Glomerular visceral epithelial cell (primary cell): ENCODE measurements around the gene SAMD5.

Experiments
- DNase-seq: peaks from one replicate; pipeline ENCODE4 v3.0.0-alpha.2; 2016; ENCODE audit errors: extremely low spot score

Gene SAMD5

DNA sequence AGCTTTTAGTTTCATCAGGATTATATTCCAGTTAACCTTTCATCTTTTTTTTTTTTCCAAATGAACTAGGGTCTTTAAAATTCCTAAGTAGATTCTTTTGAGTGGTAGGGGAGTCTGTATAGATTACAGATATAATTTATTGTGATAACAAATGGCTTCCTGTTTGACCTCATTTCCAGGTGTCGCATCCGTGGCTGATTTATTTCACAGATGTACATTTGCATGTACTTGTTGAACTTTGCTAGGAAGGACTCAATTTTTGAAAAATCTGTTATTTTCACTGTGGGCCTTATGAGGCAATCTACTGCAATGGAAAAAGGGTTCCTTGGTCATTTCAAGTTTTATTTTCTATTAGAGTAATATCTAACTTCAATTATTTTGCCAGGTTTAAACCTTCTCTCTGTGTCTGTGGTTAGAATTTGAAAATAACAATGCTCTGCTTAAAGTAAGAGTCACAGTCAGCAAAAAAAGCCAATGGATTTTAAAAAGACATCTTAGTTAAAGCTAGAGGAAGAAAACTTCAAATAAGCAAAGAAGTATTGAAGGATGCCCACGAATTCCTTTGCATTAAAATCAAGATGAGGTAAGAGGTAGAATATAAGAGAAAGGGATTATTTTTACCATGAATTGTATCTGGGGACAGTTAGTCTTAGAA, 57.9 kb downstream of the SAMD5 start:
- no peak for DNase-seq

DNA sequence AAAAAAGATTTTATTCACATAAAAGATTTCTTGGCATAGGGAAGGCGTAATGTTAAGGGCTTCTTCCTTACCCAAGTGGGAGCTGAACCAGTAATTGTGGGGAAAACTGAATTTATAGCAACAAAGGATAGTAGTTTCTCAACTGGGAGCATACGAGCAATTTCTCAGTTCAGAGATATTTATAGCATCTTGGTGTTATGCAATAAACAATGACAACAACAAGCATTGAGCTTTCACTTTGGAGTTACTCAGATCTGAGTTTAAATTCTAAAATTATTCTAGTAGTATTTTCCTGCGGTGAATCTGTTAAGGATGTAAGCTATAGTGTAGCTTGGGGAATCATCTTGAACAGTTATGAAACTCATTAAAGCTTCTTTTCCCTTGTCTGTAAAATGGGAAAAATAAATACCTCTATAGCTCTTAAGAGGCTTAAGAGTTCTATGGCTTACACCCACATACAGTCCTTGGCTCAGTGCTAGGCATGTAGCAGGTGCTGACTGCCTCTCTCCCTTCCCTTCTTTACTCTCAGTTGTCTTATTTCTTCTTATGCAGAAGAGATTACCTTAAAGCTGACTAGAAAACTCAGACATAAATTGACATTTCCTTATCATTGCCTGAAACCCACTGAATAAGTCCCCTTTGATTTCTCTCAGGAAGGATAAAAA, 58.8 kb downstream of the SAMD5 start:
- DNase-seq = no peak

DNA sequence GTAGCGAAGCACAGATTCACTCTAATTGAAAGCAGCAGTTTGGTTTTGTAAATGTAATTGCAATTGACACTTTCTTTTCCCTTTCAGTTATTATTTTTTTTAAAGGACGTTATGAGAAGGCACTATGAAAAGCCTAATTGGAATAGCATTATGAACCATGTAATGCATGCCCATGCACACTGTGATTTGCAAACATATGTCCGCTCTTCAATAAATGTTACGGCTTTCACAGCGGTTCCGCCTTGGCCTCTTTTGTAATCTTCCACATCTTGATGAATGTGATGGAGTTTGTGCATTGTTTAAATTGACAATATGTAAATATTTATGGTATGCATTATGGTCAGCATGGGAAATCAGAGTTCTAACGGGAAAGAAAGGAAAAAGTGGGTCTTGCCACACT, 61.3 kb downstream of the SAMD5 start:
- DNase-seq = no peak

DNA sequence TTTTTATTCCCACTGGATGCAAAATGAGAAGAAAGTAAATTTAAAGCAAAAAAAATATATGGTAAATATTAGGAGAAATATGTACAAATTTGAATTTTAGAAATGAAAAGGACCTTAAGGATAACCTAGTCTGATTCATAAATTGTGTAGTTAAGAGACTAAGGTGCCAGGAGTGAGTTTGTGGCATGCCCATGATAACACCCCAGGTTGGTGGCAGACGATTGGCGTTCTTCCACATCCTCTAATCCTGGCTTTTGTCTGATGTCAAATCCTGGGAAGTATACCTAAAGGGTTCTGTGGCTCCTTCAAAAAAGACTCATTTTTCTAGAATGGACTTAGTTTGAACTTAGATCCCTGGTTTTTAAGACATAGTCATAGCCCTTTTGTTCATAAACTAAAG, 62.2 kb downstream of the SAMD5 start:
- DNase-seq = no peak

DNA sequence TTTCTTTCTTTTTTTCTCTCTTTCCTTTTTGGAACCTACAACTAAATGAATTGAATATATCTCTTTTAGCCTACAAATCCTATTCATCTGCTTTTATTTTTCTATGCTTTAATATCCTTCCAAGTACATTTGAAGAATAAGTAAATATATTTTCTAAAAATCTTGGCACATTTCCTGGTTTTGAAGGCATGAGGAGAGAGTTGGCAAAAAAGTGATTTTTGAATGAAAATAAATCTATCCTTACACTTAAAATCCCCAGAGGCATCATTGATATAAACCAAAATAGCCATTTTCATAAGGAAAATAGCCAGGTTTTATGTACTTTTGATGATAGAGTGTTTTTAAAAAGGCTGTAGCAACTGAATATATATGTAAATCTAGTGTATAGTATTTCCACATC, 69.0 kb downstream of the SAMD5 start:
- no peak for DNase-seq

DNA sequence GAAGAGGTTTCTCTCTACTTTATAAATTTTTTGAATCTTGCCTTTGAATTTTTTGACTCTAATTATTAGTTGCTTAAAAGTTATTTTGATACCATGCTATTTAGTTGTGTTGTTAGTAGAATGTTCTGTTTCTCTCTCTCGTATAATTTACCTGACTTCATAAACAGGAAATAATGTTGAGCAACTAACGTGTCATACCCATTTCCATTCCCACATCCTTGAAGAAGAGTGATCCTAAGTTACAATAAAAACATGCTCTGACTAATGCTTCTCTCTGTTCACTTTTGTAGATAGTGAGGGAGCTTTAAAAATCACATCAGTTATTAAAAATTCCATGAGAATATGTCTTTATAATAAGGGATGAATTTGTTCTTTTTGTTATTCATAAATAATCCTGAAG, 69.7 kb downstream of the SAMD5 start:
- no peak for DNase-seq

DNA sequence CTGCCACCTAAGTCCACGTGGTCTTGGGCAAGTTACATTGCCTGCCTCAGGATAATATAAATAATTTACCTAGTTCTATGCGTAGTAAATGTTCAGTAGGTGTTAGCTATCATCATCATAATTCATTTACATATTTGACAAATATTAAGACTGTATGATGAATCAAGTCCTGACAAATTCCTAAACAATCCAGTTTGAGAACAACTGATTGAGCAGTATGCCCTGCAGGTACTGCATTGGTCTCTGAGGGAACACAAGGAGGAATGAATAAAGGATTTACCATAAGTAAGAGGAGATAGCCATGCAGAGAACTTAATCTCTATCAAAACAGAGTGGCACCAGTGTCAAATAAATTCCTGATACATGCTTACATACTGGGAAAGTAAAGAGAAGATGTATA, 70.4 kb downstream of the SAMD5 start:
- no peak for DNase-seq

DNA sequence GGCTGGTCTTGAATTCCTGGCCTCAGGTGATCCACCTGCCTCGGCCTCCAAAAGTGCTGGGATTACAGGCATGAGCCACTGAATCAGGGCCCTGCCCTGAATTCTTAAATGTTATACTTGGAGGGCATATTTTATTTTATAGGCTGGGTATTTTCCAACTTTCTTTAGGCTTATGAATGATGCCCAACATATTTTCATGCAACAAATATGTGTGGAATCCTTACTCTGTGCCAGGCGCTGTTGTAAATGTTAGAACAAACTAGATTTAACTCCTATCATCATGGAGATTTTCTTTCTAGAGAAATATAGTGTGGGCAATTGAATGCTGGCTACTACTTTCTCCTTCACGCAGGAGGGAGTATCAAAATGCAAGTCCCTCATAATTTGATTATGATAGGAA, 71.2 kb downstream of the SAMD5 start:
- DNase-seq = no peak

DNA sequence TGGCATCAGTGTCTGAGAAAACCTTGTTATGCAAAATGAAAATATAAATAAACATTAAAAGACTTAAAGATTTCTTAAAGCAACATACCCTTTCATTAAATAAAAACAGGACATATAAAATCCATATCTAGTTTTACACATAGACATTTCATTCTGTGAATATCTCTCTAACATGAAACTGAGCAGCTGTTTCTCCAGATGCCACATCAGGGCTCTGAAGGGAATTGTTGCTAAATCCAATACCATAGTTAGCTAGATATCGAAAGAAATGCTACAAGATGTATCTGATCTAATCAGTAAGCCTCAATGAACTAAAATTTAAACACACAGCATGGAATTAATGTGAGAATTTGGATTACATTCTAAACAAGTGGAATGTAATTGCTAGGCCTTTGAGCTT, 74.5 kb downstream of the SAMD5 start:
- DNase-seq = no peak

DNA sequence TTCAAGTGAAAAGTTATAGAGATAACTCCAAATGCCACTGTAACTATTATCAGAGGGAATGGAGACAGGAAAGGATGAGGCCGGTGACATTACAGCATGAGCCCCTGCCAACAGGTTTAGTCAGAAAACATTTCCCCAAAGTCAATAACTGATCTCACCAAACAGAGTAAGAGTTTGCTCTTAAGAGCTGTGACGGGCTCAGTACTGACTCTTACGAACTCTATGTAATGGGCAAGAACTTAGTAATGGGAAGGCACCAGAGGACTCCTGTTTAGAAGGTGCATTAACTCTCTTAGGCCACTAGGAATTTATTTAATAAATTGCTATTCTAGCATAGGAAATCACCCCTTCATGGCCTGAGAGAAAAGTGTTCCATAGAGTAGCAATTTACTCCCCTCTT, 76.8 kb downstream of the SAMD5 start:
- DNase-seq = no peak

DNA sequence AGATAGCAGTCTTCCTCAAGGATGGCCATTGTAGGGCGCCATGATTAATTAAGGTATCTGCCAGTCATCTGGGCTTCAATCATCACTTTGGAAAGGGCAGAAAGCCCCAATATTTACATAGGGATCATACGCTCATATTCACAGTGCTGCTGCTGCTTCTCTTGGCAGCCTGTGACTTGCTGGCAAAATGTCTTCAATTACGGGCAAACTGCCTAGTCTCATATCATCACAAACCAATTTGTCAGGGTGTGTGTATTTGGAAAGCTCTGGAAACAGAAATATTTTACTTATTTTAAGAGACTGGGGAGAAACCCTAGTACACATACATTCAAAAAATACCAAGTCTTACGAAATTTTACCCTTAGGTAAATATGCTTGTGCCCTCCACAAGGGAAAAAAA, 77.6 kb downstream of the SAMD5 start:
- no peak for DNase-seq

DNA sequence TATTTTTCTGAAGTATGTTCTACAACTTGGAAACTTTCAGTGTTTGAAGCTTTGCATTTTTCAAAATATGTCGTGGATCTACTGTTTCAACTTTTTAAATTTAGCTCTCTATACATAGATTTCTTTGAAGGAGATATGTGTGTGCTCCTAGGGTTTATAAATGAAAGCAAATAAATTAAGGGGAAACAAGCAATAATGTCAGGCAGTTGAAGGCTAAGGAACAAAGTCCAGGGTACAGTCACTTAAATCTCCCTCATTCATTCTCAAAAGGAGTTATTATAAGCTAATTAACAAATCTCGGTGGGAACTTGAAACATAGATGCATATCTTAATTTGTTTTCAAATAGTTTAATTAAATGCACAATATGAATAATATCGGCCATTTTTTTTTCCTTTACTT, 79.4 kb downstream of the SAMD5 start:
- DNase-seq = no peak

DNA sequence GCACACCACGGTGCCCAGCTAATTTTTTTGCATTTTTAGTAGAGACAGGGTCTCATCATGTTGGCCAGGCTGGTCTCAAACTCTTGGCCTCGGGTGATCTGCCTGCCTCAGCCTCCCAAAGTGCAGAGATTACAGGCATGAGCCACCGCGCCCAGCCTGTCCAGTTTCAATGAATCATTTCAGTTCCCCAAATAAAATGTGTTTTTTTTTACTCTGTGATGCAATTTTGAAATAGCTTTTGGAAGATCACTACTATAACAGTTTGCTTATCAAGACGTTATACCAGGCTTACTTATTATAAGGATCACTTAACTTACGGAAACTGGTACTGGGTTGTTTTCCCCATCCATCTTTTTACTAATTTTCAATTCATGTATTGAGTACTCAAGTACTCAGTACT, 80.0 kb downstream of the SAMD5 start:
- DNase-seq = no peak

DNA sequence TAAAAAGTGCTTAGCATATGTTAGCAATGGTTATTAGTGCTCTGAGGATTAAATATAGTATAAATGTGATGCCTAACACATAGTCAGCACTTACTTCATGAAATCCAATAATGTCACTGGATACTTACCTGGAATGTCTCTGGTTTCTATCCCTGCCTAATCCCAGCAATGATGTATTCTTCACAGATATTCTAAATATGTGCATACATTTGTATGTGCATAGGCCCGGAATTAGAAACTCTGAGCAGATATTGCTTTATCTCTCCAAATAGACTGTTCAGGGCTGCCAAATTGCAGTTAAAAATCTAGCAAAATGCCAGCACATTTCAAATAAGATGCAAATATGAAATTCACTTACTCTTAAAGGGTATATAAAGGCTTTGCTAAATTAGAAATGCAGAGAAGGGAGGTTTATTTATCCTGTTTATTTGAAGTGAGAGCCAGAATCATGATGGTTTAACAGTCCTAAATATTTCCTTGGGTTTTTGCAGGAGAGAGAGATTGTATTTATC, 81.3 kb downstream of the SAMD5 start:
- DNase-seq = no peak

DNA sequence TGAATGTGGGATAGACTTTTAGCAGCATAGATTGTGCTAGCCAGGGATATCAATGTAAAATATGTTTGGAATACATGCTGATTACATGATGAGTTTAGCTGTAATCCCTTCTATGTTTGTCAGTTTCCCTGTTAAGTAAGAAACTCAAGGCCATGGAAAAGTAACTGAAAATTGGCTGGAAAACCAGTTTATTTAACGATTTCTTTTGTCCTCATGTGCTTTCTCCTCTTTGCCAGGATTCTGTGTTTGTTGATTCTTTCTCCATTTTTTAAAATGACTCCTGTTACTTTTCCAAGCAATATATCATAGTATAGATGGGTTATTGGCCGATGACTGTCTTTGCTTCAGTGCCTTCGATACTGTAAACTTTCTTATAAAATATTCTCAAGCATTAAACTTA, 87.5 kb downstream of the SAMD5 start:
- DNase-seq = no peak

DNA sequence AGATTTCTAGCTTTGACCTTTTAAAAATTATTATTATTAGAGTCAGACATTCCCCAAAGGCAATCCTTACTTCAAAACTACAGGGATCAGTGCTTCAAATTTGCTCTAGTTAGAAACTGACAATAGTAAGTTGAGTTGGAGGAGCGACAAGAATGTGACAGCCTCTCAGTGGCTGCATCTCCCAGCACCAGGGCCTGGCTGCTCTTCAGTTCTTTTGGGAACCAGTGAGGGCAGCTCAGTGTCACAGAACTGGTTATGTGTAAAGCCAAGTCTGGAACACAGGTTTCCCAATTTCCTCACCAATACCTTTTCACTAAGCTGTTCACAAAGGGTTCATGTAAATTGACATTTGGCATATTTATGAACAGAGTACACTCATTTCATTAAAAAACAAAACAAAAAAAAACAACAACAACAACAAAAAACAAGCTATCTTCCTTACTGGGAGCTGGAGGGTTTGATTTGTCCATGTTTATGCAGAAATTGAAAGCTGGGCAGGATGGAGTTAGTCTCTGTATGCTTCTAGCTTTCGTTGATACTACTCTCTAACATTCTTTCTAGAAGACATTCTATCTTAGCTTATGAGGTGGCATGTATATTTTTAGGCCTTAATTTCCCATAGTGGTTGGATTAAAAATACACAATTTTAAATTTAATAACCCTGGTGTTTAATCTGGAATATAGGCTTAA, 95.0 kb downstream of the SAMD5 start:
- DNase-seq = no peak

DNA sequence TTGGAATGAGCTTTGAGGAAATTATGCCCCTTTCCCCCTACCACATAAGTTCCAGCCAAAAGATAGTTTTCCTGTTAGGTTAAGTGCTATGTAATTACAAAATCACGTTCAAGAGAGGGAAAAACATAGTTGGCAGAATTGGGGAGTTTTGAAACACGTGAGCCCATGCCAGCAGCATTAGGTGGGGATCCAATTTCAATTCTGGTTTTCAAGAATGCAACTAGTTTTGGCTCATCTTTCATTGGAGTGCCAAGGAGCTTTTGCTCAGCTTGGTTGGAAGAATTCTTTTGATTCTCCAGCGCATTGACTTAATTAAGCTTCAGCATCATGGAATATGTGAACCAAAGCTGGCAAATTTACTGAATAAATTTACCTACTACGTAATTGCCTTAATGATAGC, 95.9 kb downstream of the SAMD5 start:
- DNase-seq = no peak

DNA sequence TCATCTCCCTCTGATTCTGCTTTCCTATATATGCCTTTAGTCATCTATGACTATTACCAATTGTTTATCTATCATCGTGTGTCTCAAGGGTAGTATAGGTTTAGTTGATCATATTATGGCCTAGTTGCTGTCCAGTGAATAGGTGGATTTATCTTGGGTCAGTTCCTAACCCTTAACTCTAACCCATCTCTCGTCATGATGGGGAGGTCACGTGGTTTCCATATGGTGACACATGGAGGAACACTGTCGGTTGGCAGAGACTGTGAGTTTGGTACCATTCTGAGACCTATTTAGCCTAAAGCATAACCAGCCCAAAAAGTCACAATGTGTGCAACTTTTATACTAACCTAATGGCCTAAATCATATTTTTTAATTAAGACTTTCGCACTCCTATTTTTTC, 103.5 kb downstream of the SAMD5 start:
- DNase-seq = no peak

DNA sequence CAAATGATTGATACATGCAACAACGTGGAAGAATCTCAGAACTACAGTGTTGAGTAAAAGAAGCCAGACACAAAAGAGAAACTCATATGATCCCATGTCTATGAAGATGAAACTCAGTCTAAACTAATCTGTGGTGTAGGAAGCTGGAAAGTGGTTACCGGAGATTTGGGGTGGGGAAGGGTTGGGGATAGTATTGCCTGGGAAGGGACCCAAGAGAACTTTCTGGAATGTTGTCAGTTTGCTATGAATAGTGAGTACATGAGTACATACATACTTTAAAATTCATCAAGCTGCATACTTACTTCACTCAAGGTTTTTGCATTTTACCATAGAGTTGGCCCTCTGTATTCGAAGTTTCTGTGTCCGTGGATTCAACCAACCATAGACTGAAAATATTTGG, 106.0 kb downstream of the SAMD5 start:
- DNase-seq = no peak

DNA sequence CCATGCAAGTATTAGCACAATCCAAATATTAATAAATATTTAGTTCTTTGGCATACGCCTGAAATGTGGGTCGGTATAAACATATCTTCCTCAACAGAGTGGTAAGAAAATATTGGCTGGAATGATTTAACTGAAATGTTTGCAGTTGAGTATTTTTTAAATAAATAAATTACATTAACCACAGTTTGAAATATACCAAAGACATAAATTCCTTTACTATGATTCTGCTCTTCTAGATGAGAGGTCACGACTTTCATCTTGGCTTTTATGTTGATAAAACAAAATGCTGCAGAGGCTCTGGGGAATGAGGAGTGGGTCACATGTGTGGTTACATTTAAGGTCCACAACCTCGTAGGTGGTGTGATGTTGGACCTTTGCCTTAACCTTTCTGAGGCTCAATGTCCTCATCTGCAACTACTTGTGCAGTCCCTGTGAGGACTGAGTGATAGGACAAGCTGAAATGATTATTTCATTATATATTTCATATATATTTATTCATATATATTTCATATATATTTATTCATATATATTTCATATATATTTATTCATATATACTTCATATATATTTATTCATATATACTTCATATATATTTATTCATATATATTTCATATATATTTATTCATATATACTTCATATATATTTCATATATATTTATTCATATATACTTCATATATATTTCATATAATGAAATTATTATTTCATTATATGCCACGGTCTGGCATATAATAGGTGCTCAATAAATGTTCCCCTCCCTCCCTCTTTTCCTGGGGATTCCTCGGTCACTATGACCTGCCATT, 107.4 kb downstream of the SAMD5 start:
- no peak for DNase-seq

DNA sequence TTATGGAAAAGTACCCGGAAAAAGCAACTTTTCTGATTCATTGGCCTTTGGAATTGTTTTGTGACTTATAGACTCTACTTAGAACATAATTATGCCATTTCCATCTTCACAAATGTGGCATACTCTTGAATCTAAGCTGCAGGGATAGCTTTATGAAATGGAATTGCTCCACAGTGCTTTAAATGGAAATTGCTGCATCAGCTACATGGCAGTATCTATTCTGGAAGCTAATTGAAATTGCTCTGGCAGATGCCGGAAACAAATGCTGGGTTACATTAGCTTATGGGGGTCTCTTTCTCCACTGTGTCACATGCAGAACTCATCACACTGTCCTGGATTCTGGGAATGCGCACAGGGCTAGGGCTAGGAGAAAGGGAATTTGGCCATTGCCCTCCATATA, 108.9 kb downstream of the SAMD5 start:
- no peak for DNase-seq

DNA sequence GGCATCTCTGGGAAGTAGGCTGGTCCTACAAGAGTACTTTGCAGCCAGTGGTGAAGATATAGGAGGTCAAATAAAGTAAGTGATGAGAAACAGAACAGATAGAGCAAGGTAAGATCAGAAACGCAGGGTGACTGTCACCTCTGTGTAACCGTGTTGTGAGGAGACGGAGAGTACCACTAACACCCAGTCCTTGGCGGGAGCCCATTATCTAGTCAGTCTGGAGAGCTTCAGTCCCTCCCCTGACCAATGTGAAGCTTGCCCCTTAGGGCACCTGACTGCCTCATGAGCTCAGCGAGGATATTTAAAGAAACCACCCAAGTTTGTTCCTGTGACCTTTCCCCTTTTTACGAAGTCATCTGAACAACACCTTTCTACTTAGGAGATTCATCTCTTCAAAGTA, 110.0 kb downstream of the SAMD5 start:
- DNase-seq = no peak
